Upper lobe of left lung (tissue), 6 donors: ENCODE results near the gene RFT1. TPM values are rescaled to one million over a fixed set of nuclear protein-coding genes. Genes with fewer than 3 reads are reported as not detected.

Experiments used
- ATAC-seq, 2 donors: fragments of 200-7000 bp; cut with Tn5 transposase; one replicate each; pipeline ENCODE4 v1.9.1; 2022; ENCODE audit warnings: mild to moderate bottlenecking in 2 of 2, moderate library complexity in 2 of 2; ENCODE audit not compliant: low FRiP score in 2 of 2
- DNase-seq, 2 donors: peaks; one replicate each; pipeline ENCODE4 v3.0.0-alpha.2; 2019 to 2020
- H3K27ac ChIP-seq, 4 donors: fragments of 200-600 bp; sonication (generic); one replicate each; pipeline ENCODE4 v1.5.1; 2016 to 2019
- H3K27me3 ChIP-seq, 4 donors: fragments of 200-600 bp; sonication (generic); one replicate each; pipeline ENCODE4 v1.5.1; 2017 to 2019
- H3K36me3 ChIP-seq, 4 donors: fragments of 200-600 bp; sonication (generic); one replicate each; pipeline ENCODE4 v1.5.1; 2016 to 2019
- H3K4me1 ChIP-seq, 4 donors: fragments of 200-600 bp; sonication (generic); one replicate each; pipeline ENCODE4 v1.5.1; 2018 to 2019
- H3K4me3 ChIP-seq, 4 donors: fragments of 200-600 bp; sonication (generic); one replicate each; pipeline ENCODE4 v1.5.1; 2017 to 2019; ENCODE audit warnings: mild to moderate bottlenecking in 2 of 4, moderate library complexity in 1 of 4
- H3K9me3 ChIP-seq, 4 donors: fragments of 200-600 bp; sonication (generic); one replicate each; pipeline ENCODE4 v1.5.1; 2018 to 2019
- EP300 ChIP-seq, 4 donors: sonication (generic); formaldehyde crosslinking; IDR thresholded peaks; one replicate each; pipeline ENCODE4 v1.5.1; 2017; ENCODE audit warnings: antibody characterized with exemption in 4 of 4, control low read depth in 2 of 4
- POLR2A ChIP-seq, 4 donors: fragments of 450-650 bp; IDR thresholded peaks; one replicate each; pipeline ENCODE4 v1.5.1; 2016 to 2017; ENCODE audit warnings: antibody characterized with exemption in 4 of 4, mild to moderate bottlenecking in 2 of 4
- POLR2AphosphoS5 ChIP-seq, 2 donors: sonication (generic); formaldehyde crosslinking; IDR thresholded peaks; one replicate each; pipeline ENCODE4 v1.5.1; 2017; ENCODE audit warnings: antibody characterized with exemption in 2 of 2
- WGBS, 2 donors: methylation state at CpG; one replicate each; pipeline ENCODE4 v1.1.5; 2017 to 2018; 5-methylcytosine and 5-hydroxymethylcytosine counted together
- total RNA-seq, 6 donors: library from RNA; depleted of rRNA in 4 of 6; stranded (reverse); fragments of >200 nt in 4 of 6; gene quantifications; one replicate each; pipeline versions ENCODE4 v1.1.0 to v1.2.1, GENCODE V29; 2016 to 2021
- TF ChIP-seq, protein P1 (sequence below), 6 experiments: fragments of 450-650 bp in 4 of 6; fragments of 200-600 bp in 2 of 6; sonication (generic) in 2 of 6; IDR thresholded peaks; one replicate each; pipeline ENCODE4 v1.5.1; 2016 to 2019; ENCODE audit warnings: antibody characterized with exemption in 6 of 6
- donor health status: DM: no; HTN: no; CAD: no; lungs with moderate emphysema.
- donor health status: DM: no; HTN: yes; CAD: no; lungs with severe emphysema.

The RFT1 gene
- total RNA-seq, 6 donors from 2014 or later, result 5.1 to 19.9 (median 12.8) TPM

DNA sequence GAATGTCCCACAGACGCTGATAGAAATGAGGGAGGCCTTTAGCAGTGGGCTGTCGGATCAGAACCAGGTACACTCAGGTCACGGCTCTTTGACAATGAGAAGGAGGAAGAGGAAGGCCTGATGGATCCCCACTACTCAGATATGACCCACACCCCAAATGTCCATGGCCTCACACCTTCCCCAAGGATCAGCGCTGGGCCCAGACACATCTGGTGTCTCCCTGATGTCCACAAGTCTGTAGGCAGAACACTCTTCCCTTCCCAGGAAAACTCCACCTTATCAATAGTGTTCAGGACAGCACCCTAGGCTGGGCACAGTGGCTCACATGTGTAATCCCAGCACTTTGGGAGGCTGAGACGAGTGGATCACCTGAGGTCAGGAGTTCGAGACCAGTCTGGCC lies 51.1 kb downstream of the RFT1 start:
- DNase-seq, result no peak
- WGBS, 2 donors, result 92 to 96% methylated on average over 5 to 6 of the region's 6 CpGs
- TF ChIP-seq, protein P1, sequence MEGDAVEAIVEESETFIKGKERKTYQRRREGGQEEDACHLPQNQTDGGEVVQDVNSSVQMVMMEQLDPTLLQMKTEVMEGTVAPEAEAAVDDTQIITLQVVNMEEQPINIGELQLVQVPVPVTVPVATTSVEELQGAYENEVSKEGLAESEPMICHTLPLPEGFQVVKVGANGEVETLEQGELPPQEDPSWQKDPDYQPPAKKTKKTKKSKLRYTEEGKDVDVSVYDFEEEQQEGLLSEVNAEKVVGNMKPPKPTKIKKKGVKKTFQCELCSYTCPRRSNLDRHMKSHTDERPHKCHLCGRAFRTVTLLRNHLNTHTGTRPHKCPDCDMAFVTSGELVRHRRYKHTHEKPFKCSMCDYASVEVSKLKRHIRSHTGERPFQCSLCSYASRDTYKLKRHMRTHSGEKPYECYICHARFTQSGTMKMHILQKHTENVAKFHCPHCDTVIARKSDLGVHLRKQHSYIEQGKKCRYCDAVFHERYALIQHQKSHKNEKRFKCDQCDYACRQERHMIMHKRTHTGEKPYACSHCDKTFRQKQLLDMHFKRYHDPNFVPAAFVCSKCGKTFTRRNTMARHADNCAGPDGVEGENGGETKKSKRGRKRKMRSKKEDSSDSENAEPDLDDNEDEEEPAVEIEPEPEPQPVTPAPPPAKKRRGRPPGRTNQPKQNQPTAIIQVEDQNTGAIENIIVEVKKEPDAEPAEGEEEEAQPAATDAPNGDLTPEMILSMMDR (IDR thresholded peaks at IDR 0.05), result no peak
- TF ChIP-seq POLR2A (IDR thresholded peaks at IDR 0.05), result no peak
- no peak for TF ChIP-seq EP300 (IDR thresholded peaks at IDR 0.05)
- TF ChIP-seq POLR2AphosphoS5 (IDR thresholded peaks at IDR 0.05), result no peak
- no peaks in the 10 kb centered on the region for H3K9me3 ChIP-seq
- no peaks in the 10 kb centered on the region for H3K36me3 ChIP-seq
- H3K27ac ChIP-seq, result no peak overlapping the region
- no peaks in the 10 kb centered on the region for H3K4me1 ChIP-seq
- H3K4me3 ChIP-seq, result no peak overlapping the region
- no peak for ATAC-seq
- no peaks in the 10 kb centered on the region for H3K27me3 ChIP-seq

DNA sequence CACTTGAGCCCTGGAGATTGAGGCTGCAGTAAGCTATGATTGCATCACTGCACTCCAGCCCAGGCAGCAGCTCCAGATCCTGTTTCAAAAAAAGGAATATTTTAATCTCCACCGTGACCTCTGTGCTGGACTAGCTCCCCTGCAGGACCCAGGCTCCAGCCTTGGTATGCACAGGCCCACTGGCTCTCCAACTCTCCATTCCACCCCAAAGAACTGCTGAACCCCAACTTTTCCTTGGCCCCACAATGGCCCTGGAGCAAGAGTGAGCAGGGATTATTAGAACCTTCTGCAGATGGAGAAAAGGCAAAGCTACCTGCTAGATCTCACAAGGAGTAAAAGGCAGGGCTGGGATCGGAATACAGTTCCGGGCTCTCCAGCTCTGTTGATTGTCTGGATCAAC lies 51.6 kb downstream of the RFT1 start:
- Histone ChIP-seq H3K4me1 (peaks cover 0 to under 1% (median 0%) of the 10 kb centered on the region in 4 donors), H3K9me3 (no peaks in the 10 kb centered on the region), H3K27ac (no peak overlapping the region), H3K27me3 (no peaks in the 10 kb centered on the region), H3K36me3 (no peaks in the 10 kb centered on the region), H3K4me3 (no peak overlapping the region)
- DNase-seq (no peak), ATAC-seq (no peak)
- TF ChIP-seq EP300 (IDR thresholded peaks at IDR 0.05) (no peak), POLR2A (IDR thresholded peaks at IDR 0.05) (no peak), POLR2AphosphoS5 (IDR thresholded peaks at IDR 0.05) (no peak)
- TF ChIP-seq, protein P1 (IDR thresholded peaks at IDR 0.05), result no peak
- WGBS, 2 donors, result 87 to 94% methylated on average over 2 to 3 of the region's 3 CpGs

DNA sequence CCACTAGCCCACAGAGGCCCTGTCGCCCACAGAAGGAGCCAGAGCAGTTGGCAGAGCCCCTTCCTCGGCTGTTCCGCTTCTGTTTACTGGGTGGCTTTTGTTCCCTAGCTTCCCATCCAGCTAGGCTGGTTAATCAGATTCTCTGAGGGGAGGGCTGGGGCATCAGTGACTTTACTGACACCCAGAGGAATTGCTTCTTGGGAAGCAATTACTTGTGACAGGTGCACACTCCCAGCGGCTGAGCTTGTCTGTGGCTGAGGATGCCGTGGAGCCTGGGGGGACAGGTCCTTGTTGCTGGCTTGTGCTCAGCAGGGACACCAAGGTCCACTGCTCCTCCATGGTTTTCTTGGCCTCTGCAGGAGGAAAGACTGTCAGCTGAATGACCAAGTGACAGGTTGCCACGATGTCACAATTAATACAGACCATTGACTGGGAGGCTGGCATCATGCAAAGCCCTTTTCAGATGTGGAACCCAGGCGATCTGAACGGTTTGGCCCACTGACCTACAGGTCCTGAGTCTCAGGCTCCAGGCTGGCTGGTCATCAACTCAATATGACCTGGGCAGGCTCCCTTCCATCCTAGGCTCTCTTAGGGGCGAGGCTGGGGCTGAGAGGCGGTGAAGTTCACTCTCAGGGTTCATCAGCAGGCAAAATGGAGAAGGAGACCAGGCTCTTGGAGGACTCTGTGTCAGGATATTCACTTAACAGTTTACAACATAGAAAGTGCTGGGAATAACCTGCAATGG lies 52.6 kb downstream of the RFT1 start:
- Histone ChIP-seq H3K27me3 (no peaks in the 10 kb centered on the region), H3K36me3 (no peaks in the 10 kb centered on the region), H3K9me3 (no peaks in the 10 kb centered on the region), H3K4me1 (peaks cover 0 to 11% (median 4%) of the 10 kb centered on the region in 4 donors), H3K27ac (no peak overlapping the region), H3K4me3 (no peak overlapping the region)
- DNase-seq, result no peak
- ATAC-seq, result no peak
- TF ChIP-seq POLR2A (IDR thresholded peaks at IDR 0.05), result no peak
- WGBS, 2 donors, result 95% methylated on average over 10 of the region's 10 CpGs; no CpG with 5 or more reads in 1 of the 2 donors

DNA sequence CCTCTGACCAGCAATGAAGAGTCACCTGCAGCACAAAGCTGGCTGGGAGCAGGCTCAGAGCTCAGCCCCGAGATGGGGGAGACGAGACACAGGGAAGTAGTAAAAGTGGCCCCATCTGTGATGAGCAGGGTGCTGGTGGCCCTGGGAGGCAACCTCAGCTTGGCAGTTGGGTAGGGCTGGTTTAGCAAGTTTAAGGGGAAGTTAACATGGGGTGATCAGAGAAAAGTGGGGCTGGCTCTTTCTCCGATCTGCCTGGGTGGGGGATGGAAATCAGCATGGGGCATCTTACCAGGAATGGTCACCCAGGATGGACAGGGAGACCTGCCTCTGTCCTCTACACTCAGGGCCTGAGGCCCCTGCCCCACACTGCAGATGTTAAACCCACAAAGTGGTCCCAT lies 54.5 kb downstream of the RFT1 start:
- H3K4me3 ChIP-seq, result no peak overlapping the region
- H3K4me1 ChIP-seq, result peaks cover 6 to 20% (median 11%) of the 10 kb centered on the region in 4 donors
- no peak for TF ChIP-seq POLR2A (IDR thresholded peaks at IDR 0.05)
- no peak for TF ChIP-seq POLR2AphosphoS5 (IDR thresholded peaks at IDR 0.05)
- no peak for TF ChIP-seq EP300 (IDR thresholded peaks at IDR 0.05)
- TF ChIP-seq, protein P1 (IDR thresholded peaks at IDR 0.05), result no peak
- WGBS, 2 donors, result 62 to 87% methylated on average over 3 of the region's 3 CpGs
- no peaks in the 10 kb centered on the region for H3K27me3 ChIP-seq
- no peaks in the 10 kb centered on the region for H3K36me3 ChIP-seq
- H3K9me3 ChIP-seq, result no peaks in the 10 kb centered on the region
- no peak overlapping the region for H3K27ac ChIP-seq
- ATAC-seq (no peak), DNase-seq (no peak)

DNA sequence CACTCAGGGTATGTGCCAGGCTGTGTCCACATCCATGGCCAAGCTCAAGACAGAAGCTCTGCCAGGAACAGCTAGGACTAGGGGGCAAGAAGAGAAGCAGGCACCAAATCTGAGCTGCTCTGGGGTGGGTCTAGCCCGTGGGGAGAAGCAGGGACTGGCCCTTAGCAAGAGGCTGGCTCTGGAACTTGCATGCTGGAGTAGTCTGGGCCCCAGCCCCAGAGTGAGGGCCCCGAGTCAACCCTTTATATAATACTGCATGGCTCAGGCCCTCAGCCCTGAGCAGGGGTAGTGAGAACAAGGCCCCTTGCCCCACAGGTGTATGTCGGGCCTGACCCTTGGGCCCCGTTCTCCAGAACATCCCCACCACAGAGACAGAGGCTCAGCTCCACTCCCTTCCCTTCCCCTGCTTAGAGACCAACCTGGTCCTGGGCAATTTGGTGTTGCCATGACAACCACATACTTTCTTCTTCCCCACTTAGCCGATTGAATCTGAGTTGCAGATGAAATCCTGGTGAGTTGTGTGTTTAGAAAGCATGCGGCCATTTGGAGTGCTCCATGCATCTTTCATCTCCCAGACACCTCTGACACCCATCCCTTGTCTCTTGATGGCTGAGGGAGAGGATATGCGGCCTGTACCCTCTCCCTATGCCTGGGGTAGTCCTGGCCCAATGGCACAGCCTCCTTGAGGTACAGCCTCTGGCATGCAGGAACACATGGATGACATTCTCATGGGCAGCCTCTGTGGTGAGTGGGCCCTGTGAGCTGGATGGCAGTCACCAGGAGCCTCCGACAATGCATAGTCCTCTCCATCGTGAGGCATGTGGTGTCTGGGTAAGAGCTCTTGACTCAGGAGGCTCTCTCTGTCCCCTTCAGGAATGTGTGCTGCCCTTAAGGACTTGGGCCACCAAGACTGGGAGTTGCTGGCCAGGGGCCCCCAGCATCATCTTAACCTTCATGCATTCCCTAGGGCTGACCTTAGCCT lies 55.2 kb downstream of the RFT1 start:
- Histone ChIP-seq H3K27me3 (no peaks in the 10 kb centered on the region), H3K9me3 (no peaks in the 10 kb centered on the region), H3K36me3 (no peaks in the 10 kb centered on the region), H3K27ac (no peak overlapping the region), H3K4me3 (no peak overlapping the region), H3K4me1 (peaks cover 6 to 20% (median 11%) of the 10 kb centered on the region in 4 donors)
- 77 to 81% methylated on average over 6 to 7 of the region's 9 CpGs for WGBS, 2 donors
- ATAC-seq, result no peak
- TF ChIP-seq, protein P1 (IDR thresholded peaks at IDR 0.05), result no peak
- TF ChIP-seq EP300 (IDR thresholded peaks at IDR 0.05) (no peak), POLR2A (IDR thresholded peaks at IDR 0.05) (no peak), POLR2AphosphoS5 (IDR thresholded peaks at IDR 0.05) (no peak)
- no peak for DNase-seq
